GM19240 (cell line): ENCODE data around the gene SLC2A1.
A peak's percentile ranks its signal among the peaks of the same experiment; 100 is the strongest.

Source experiments
- DNase-seq: peaks from one replicate; pipeline ENCODE4 v3.0.0; 2011; ENCODE audit warnings: low spot score; ENCODE audit not compliant: insufficient read length

Gene SLC2A1

DNA sequence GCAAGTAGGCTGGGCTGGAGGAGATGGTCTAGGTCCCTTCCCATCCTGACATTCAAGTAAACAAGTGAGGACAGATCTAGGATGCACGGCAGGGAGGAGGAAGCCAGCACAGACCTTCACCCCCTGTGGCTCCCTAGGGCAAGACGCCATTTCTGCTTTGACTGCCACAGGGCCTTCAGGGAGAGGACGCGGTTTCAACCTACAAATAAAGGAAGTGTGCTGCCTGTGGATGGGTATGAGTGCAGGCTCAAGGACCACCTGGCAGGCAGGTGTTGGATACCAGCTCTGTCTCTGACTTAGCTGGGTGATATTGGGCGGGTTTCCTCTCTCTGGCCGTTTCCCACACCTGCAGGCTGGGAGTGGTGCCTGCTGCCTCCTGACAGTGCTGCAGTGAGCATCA, 16.2 kb downstream of the SLC2A1 start:
- DNase-seq, result no peak

DNA sequence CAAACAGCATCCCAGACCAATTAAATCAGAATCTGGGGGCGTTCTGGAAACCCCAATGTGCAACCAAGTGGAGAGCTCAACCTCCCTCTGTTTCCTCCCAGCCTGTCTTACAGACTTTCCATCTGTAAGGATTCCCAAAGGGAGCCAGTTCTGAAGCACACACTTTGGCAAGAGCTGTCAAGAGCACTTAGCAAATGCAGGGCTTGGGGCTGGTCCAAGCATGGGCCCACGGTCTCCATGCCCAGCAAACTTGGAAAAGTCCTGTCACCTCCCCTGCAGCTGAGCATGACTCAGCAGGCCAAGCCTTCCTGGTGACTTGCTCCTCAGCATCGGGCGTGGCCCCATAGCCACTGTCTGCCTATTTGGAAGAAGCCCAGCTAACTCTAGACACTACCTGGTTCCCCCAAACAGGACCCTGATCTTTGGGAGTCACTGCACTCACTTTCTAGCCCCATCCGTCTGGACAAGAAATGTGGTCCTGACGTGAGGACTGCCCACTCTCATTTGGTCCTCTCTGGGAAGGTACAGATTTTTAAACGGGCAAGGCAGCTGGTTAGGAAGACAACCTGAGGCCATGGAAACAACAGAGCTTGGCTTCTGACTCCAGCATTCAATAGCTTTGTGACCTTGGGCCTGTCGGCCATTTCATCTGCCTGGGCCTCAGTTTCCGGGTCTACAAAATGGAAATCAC, 16.9 kb downstream of the SLC2A1 start:
- DNase-seq, result no peak

DNA sequence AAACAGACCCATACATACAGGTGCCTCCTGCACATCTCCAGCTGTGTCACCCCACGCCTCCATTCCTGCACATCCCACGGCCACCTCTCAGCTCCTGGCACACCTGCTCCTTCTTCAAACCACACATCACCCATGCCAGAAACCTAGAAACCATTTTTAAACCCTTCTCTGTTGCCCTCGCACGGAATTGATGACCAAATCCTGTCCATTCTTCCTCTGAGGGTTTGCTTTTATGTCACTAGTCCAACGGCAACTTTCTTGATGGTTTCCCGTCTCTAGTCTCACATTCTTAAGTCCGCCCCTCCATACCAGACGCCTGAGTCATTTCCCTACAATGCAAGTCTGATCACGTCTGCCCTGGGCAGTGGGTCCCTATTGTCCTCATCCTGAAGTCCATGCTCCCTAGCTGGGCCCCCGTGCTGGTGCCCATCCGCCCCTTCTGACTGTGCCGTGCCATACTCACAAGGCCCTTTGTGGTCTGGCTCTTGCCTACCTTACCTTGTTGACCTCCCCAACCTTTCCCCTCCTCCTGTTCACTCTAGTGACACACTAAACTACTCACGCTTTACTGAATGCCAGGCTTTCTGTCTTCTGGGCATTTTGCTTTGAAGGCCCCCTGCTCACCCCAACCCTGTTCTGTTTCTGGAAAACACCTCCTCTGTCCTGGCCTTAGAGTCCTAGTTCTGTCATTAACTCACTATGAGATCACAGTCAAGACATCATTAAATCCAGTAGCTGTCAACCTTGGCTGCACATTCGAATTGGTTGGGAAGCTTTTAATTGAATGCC, 17.6 kb downstream of the SLC2A1 start:
- no peak for DNase-seq

DNA sequence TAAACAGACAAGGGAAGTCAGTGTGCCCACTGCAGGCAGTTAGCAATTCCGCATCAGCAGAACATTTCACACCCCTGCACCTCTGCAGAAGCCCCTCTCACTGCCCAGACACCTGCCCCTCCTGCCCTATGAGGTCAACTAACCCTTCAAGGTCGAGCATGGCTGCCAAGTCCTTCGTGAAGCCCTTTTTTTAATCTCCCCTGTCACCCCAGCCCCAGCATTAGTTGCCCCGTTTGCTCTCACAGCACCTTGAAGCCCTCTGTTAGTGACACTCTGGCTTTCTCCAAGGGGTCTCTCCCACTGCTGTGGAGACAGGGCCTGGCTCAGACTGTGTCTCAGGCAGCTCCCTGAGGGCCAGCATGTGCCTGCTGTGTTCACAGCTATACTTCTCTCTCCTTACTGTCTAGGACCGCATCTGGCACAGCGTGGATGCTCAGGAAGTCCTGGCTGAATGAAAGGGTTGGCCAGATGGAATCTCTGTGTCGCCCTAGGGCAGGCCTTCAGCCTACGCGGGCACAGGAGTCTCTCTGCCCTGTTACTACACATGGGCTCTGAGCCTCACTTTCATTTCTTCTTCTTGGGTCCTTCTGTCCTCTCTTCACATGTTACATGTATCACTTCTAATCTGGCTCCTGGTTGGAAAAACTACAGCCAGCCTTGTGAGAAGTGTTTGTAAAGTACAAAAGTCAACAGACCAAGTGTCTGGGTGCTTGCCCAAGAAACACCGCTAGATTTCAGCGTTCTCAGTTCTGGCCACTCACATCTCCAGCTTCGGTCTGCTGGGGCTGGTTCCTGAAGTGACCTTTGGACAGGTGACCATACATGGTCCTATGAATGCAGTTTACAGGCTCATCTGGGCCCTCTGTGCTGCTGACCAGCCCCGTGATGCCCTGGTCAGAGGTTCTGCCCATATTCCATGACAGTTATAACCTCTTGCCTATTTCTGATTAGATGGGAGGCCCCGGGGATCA, 19.7 kb downstream of the SLC2A1 start:
- DNase-seq, result no peak

DNA sequence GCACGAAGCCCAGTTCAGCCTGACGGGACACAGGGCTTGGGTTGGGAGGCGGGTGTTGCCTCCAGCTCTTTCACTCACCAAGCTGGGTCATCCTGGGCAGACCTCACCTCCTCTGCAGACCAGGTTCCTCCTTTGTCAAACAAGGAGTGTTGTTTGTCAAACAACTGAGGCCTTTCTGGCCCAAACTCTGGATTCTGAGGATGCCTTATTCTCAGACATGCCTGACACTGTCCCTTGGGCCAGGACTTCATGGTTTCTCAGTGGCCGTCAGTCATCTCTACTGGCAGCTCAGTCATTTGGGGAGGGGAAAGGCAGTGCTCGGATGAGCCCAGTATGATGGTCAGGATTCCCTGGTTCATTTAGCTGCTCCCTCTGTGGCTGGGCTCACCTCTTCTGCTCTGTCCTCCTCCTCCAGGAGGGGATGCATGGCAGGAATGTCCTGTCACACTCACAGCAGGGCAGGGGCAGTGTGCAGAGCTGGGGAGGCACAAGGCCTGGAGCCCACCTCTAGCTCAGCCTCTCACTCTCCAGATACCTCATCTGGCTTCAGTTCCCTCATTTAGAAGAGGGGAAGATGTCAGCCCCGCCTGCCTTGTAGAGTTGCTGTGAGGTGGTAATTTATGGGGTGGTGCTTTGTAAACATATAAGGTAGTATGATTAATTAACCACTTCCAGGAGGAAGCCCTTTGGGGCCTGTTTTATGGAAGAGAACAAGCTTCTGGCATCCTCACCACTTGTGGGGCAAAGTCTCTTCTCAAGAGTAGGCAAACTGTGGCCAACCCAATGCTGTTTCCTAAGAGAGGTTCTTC, 20.6 kb downstream of the SLC2A1 start:
- no peak for DNase-seq

DNA sequence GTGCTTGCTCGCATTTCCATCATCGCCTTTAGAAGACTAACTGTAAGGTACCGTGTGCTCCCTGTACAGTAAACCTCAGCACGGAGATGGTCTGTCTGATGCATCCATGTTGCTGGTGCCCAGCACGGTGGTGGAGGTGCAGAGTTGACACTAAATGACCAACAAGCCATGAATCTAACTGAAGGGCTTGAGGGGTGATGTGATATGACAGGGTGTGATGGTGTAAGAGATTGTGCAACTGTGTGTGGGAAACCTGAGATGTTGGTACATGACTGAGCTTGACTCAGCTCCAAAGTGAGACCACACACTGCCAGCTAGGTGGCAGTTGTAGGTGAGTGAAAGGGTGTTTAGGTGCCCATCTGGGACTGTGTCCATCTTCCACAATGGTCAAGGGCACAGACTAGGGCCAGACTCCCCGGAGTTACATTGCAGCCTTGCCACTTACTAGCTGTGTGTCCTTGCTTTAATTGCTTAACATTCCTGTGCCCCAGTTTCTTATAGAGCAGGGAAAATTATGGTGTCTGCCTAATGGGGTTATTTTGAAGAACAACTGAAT, 21.4 kb downstream of the SLC2A1 start:
- no peak for DNase-seq

DNA sequence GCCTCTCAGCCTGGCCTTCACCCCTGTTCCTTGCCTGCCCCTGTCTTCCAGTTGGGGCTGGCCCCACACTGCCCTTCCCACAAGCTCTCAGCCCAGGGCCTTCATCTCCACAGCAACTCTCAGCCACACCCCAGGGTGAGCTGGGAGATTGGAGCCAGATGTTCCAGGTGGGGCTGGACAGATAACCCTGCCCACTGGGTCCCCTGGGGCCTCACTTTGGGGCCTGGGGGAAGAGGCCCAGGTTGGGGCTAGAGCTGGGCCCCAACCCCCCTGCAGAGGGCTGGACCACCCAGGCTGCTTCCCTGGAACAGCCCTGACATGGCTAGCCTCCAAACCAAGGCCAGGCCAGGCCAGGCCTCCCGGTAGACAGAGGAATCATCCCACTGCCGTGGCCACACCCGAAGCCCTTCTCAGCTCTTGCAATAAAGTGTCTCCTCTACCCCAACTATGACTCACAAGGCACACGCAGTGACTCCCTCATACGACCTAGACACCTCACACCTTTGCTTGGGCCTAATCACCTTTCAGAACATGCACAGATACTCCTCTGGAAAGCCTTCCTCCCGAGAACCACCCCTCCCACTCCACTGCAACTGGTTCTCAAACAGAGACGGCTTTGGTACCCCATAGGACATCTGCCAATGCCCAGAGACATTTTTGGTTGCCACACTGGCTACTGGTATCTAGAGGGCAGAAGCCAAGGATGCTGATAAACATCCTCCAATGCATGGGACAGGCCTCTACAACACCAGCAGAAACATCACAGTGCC, 22.2 kb downstream of the SLC2A1 start:
- DNase-seq, result no peak

DNA sequence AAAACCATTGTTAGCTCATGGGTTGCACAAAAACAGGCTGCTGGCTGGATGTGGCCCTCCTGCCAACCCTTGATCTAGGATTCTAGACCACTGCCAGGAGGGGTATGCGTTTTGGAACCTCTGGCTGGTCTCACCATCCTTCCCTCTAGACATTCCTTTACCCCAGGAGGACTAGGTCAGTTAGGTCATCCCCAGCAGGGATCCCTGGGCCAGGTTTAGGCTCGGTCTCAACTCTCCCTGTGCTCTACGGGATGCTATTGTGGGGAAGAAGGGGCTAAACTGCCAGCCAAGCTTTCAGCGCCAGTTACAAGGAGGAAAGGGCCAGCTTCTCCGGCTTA, 22.7 kb downstream of the SLC2A1 start:
- no peak for DNase-seq

DNA sequence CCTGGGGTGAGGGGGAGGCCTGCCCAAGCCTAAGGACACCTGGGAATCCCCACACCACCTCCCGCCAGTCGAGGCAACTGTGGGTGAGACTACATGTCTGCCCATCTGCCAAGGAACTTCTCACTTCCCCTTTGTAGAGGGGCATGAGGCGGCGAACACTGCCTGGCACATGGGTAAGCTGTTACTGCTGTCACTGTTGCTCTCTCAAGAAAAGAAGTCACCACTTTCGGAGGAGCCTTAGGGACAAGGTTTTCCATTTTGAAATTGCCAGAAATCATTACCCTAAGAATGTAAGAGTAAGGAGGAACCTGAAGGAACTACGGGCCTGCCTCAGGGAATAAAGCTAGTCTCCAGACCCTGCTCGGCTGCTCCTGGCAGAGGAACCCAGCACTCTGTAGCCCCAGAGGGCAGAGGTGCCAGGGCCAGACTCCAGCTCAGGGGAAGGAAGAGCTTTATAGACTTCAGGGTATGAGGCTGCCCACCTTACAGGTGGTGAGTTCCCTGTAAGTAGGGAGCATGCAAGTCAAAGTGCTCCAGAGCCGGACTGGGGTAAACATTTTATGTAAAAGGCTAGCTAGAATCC, 23.3 kb downstream of the SLC2A1 start:
- no peak for DNase-seq

DNA sequence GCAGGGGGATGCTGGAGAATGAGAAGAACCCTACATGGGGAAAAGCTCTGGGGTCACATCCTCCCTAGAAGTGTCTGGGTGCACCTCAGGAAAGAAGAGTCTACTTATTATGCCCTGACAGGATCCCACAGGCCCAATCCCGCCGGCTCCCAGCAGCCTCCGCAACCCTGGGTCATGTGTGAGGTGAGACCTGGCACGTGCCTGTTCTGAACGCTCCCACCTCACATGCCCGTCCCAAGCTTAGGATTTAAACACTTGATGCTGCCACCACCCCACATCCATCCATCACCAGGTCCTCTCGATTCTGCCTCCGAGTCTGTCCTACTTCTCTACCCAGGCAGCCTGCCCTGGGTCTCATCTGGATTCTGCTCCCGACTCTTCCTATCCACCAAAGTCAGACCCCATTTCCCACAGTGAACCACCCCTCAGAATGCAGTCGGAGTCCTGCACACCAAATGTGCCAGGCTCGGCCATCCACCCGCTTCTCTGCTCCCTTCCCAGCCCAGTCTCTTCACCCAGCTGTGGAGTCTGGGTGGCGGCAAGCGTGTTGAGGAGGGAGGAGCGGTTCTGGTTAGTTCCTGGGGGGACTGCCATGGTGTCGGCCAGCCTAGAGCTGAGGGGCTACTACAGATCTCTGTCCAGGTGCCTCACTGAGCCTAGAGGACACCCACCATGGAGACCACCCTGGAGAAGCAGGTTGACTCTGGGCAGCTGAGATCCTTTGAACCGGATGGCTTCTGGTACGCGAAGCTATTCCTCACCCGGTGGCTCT, 23.9 kb downstream of the SLC2A1 start:
- no peak for DNase-seq

DNA sequence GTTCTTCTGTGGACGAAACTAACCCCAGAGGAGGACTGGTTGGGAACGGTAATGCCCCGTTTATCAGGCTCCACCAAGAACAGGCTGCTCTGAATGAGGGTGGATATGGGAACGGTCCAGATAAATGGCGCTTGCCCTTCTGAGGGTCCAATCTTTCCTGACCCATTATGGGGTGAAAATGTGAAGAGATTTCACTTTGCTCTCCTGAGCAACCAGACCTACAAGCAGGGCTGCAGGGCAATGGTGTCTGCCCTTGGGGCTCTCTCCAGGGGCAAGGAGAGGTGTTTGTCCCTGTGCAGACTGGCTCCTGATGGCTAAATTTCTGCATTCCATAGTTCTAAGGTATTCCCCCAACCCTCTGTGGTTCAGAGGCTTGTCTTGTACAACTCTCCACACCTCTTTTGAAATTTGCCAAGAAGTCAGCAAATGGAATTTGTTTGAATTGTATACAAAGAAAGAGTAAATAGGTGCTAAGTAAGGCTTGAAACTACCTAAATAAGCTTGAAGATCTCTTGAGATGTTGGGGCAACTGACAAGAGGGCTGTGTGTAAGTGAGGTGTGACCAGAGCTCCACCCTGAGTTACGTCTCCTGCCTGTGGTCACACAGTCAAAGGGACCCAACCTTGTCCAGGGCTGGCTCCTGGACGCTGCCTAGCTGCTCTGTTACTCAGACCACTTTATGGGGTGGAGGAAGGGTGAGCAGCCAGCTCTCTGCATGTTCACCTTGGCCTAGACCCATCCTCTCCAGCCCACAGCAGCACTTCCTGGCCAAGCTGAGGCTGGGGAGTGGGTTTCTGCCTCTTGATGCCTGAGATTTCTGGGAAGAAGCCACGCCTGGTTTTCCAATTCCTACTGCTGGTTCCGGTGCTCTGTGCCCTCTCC, 24.8 kb downstream of the SLC2A1 start:
- no peak for DNase-seq

DNA sequence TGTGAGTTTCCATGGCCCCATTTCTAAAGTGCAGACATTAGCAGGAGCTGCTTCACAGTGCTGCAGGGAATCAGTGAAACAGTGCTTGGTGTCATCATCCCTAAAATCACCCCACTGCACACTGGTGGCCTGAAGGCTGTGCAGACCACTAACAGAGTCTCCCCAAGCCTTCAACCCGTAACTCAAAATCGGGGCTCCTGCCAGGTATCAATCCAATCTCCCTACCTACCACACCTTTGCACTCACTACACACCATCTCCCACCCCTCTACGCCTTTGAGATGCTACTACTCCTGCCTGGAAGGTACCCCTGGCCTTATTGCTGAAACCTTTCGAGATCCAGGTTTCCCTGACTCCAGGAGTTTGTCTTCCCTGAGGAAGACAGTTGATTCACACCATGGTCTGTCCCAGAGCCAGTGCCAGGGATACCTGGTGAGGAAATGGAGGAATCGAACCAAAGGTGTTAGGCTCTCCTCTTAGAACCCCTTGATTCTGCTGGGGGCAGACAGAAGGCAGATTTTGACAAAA, 25.5 kb downstream of the SLC2A1 start:
- DNase-seq, result no peak

DNA sequence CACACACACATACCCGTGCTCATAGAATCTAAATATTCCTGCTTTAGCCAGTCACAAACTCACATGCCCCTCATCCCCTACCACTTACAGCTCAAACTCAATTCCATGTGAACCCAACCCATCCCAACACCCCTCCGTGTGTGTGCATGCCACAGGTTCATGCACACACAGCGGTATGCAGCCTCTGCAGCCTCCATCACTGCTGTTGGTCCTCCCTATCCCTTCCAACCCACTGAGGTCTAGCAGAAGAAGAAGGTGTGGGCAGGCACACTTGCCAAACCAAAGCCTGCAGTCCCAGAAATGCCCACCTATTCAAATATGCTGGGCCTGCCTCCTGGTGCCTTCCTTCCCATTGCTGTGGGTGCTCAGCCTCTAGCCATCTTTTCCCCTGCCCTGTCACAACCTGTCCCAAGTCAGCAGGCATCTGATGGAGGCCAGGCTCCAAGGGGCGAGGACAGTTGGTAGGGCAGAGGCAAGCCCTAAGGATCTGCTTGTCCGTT, 26.2 kb downstream of the SLC2A1 start:
- DNase-seq, result no peak

DNA sequence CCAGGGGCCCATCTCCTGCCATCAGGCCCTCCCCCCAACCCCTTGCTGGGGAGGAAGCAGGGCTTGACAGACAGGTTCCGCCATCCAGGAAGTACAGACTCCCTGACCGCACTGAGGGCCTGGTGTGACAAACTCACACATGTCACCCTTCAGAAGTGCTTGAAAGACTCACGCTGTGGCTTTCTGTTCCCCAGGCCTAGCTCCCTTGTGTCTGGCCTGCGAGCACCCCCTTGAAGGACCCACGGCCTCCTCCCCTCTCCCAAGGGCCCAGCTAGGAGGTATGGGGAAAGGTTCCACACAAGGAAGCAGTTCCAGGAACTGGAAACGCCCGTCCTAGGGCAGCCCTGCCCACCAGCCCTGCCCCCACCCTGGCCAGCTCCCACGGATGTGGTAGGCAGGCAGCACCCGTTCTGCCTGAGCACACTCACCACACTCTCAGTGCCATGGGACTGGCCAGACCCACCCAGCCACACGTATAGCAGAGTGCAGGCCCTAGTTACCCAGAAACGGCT, 26.7 kb downstream of the SLC2A1 start:
- DNase-seq, result peak; percentile 84

DNA sequence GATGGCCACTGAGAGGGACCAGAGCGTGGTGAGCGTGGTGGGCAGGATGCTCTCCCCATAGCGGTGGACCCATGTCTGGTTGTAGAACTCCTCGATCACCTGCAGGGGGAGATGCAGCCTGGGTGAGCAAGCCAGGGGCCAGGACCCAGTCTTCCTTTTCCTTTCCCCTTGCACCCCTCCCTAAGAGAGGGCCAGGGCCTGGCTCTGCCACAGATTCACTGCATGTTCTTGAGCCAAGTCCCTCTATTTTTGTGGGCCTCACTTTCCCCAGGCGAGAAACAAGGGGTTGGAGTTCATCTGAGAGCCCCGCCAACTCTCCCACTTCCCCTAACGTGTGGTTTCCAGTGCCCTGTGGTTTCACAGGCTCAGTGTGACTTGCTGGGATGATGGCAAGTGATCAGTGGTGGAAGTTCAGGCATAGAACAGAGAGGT, 27.5 kb downstream of the SLC2A1 start:
- peak; percentile 51 for DNase-seq

DNA sequence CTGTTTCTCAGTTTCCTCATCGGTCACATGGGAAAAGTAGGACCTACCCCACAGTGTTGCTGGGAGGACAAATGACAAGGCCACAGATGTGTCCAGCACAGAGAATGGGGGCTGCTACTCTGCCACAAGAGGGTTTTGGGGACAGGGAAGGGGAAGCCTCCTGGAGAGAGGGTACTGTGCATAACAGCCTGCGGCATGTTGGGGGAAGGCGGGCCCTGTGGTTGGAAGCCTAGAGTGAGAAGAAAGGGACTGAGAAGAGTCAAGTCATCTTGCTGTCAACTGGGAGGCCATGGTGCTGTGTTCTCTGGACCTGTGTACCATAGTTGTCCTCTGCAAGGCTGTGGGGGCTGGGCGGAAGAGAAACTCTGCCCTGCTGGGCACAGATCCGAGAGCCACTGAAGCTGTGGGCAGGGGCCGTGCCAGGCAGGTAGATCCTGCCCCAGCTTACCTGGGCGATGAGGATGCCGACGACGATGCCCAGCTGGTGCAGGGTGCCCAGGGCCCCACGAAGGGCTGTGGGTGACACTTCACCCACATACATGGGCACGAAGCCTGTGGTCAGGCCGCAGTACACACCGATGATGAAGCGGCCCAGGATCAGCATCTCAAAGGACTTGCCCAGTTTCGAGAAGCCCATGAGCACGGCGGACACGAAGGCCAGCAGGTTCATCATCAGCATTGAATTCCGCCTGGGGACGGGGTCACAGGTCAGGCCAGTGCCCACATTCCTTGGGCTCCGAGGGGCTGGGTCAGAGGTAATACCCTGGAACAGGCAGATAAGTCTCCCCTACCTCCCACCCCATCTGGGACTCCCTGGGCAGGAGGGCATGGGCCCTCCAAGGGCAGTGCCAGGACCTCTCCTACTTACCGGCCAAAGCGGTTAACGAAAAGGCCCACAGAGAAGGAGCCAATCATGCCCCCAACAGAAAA, 28.2 kb downstream of the SLC2A1 start:
- DNase-seq, result no peak
